GM12875 (cell line): ENCODE data around the gene EHMT2.

Source experiments
- H3K4me3 ChIP-seq: one replicate; pipeline ENCODE4 v1.5.1; 2011; ENCODE audit warnings: low read depth, low read length, control low read depth
- CTCF ChIP-seq: IDR thresholded peaks from 2 replicates; pipeline ENCODE4 v1.5.1; 2011; ENCODE audit warnings: low read depth, mild to moderate bottlenecking, control low read depth, inconsistent platforms, low read length, moderate library complexity, borderline replicate concordance; ENCODE audit not compliant: insufficient read depth

EHMT2 gene

DNA sequence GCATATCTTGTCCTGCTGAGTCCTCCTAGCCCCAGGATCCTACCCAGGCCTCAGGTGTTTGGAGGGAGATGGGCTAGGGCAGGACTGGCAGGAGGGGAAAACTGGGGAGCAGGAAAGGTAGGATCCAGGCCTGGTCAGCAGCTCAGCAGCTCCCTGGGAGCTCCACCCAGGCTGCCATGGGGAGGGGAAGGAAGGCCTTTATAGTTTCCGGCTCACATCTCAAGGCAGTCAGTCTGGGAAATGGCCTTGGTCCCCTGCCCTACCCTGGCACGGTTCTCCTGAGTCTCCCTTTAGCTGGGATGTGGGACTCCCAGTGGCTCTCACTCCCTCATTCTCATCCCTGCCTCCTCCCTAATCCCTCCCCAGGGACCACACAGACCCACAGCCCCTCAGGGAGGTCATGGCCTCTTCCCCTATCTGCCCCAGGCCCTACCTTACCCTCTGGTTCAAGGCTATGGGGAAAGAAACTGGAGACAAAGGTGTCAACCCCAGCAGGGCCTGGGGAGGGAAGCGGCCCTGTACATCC, 20.3 kb downstream of the EHMT2 start:
- TF ChIP-seq CTCF = no peak

GRCh38 chr6:31876357-31876756, 21.1 kb downstream of the EHMT2 start:
- no peak for TF ChIP-seq CTCF
- H3K4me3 ChIP-seq = no peak overlapping the region

More for the DNA sequence above, 20.3 kb downstream of the EHMT2 start:
- H3K4me3 ChIP-seq = no peak overlapping the region

- no peak for TF ChIP-seq CTCF
- H3K4me3 ChIP-seq = no peak overlapping the region
These were observed 21.6 kb downstream of the EHMT2 start for GRCh38 chr6:31875877-31876276.

GRCh38 chr6:31874836-31875572, 22.5 kb downstream of the EHMT2 start:
- no peak overlapping the region for H3K4me3 ChIP-seq
- no peak for TF ChIP-seq CTCF

DNA sequence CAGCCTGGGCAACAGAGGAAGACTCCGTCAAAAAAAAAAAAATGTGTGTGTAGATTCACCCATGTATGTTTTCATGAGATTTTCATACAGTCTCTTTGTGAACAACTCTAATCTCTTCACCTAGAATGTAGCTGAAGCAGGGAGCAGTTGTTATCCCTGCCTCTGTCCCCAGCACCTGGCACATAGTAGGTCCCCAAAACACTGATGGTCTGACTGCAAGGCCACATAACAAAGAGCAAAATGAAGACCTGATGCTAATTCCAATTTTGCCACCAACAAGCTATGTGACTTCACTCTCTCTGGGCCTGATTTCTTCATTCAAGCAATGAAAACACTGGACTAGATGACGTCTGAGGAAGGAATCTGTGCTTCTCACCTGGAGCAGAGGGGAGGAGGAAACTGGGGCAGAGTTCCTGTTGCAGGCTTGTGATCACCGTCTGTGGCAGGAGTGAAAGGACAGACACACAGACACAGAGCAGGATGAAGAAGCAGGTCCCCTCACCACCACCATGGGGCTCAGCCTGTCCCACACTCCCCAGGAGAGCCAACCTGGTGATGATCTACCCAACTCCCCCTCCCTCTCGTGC, 23.3 kb downstream of the EHMT2 start:
- H3K4me3 ChIP-seq = no peak overlapping the region
- no peak for TF ChIP-seq CTCF

DNA sequence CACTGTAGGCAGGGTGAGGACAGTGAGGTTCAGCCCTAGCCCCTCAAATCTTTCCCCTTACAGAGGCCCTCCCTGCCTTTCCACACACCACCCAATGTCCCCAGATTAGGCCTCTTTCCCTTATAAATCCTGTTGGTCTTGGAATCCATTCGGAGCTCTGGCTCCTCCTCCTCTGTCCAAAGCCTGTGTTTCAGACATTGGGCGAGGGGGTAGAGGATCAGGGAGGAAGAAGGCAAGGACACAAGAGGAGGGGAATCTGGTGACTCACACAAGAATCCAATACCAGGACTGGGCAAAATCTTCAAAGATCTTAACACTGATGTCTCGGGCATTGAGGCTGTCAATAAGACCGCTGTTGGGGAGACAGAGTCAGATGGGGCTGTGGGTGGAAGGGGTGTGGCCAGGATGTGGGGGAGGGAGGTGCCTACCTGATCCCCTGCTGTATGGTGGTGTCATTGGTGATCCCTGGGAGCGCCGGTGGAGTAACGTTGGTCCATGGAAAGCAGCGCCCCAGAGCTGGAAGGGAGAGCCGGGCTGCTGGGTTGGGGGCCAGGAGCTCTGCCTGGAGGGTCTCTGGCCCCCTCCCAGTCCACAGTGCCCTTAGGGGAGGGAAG, 26.3 kb downstream of the EHMT2 start:
- no peak for TF ChIP-seq CTCF
- H3K4me3 ChIP-seq = no peak overlapping the region
